NCI-H526 (cell line): ENCODE measurements around the gene EEF2K.
"Not testable (repeated sequence)": the region's sequence is repeated elsewhere in the genome, so short reads cannot be mapped to it uniquely, and the experiment has no call there.

Experiments
- DNase-seq, 2 experiments: peaks; one replicate each; lab custom pipeline; 2025; lab: John Stamatoyannopoulos, UW

EEF2K gene

DNA sequence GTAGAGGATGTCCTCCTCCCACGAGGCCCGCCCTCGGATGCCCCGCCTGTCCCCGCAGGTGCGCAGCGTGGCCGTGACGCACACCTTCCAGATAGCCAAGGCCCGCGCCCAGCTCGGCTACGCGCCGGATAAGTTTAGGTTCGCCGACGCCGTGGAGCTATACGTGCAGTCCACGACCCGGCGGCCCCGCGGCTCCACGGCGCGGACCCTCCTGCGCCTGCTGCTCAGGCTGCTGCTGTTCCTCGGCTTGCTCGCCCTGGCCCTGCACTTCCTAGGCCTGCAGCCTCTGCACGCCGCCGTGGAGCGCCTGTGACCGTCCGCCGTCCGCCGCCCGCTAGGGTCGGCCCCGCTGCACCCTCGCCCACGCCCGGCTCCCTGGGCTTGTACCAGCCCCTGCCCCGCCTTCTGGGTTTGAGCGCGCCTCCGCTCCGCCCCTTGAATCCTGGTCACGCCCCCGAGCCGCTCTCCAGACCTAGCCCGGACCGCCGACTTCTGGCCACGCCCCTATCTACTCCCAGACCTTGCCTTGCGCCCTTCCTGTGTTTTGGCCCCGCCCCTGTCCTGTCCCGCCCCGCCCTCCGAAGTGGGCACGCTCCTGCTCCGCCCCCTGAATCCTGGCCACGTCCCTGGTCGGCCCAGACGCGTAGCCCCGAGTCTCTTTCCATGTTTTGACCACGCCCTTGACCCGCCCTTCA is 15.8 kb upstream of the EEF2K start:
- peak; percentile 95 to 100 for DNase-seq

DNA sequence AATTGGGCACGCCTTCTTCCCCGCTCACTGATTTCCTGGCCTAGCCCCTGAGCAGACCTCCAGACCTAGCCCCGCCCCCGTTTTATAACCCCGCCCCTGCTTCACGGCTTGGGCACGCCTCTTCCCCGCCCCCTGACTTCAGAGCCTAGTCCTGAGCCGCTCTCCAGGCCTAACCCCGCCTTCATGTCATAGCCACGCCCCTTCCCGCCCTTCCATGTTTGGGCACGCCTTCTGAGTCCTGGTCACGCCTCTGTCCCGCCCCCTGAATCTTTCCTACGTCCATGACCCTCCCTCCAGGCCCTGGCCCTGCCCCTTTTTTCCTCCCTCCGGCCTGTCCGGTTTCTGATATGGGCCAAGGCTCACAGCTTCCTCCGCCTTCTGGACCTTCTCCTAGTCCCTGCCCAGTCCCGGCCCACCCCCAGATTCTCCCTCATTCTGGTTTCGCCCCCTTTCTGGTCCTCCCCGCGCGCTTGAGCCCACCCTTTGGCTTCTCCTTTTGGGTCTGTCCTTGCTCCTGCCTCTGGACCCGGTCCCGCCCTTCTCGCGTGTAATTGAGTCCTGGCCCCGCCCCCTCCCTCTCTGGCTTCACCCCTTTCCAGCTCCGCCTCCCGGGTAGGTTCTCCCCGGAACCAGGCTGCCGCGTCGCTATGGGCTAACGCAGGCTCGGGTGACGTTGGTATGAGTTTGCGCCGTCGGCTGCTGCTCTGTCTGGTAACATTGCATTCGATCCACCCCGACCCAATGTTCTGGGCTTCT is 15.1 kb upstream of the EEF2K start:
- peak; percentile 93 to 100 for DNase-seq

DNA sequence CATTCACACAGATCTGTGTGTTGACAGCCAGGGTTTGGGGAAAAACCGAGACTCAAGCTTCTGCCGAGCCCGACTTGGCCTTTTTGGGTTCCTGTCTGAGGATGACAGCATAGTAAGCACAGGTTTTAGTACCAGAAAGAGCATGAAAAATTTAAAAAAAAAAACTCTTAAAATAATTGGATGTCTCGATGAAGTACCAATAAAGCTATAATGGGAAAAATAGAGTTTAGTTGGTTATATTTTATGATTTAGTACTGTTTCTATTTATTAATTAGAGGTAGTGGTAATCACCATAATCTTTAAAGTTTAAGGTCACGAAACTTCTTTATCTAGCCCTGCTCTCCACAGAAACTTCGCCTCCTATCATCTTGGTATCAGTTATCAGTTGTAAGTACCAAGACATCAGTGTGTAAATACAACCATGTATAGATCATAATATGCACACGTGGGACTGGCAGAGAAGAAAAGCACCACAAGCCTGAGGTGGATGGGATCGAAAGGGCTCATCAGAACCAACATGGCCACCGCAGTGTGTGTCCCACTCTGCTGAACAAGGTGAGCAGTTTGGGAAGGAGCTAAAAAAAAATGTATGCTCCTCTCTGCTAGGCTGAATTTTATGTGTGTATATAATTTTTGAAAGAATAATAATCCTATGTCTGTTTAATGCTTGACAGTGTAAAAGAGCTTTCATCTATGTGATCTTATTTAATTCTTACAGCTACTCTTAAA is 14.4 kb upstream of the EEF2K start:
- peak; percentile 38 to 44 for DNase-seq

DNA sequence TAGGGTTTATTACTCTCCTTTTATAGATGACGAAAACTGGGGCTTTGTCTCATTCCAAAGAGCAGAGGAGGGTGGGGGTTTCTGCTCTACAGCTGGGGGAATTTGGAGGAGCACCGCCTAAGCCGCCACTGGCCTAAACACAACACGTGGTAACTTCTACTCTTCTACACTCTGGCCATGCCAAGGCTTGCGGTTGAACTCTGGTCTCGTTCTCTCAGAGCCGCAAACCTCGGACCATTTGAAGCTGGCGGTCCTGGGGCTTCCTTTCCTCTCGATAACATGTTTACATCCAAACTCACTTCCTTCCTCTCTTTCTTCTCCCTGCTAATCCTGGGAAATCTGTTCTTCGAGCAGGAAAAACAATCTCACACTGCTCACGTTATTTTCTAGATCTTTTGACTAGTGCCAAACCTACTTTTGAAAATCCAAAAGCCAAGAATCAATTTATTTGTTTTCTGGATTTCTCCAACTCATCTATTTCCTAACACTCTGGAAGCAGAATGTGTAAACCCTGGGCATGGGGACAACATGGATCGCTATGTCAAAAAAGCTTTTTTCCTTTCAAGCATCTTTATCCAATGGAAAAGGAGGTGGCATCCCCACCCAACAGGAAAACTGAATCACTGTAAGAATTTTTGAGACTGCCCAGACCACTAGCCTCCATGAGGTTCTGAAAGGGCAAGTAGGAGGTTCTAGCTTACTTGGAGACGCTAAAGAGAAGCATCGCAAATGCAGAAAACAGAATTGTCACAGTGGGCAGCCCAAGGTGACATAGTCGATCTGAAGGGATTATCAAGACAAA is 13.6 kb upstream of the EEF2K start:
- DNase-seq, result peak; percentile 57 to 73

DNA sequence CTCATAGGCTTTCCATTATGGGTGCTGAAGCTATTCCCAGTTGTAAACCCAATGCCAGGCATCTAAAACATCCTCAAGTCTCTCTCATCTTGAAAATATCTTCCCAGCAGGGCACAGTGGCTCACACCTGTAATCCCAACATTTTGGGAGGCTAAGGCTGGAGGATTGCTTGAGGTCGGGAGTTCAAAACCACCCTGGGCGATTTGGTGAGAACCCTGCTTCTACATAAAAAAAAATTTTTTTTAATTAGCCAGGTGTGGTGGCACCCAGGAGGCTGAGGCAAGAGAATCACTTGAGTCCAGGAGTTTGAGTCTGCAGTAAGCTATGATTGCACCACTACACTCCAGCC is 13.0 kb upstream of the EEF2K start:
- DNase-seq, result no peak

DNA sequence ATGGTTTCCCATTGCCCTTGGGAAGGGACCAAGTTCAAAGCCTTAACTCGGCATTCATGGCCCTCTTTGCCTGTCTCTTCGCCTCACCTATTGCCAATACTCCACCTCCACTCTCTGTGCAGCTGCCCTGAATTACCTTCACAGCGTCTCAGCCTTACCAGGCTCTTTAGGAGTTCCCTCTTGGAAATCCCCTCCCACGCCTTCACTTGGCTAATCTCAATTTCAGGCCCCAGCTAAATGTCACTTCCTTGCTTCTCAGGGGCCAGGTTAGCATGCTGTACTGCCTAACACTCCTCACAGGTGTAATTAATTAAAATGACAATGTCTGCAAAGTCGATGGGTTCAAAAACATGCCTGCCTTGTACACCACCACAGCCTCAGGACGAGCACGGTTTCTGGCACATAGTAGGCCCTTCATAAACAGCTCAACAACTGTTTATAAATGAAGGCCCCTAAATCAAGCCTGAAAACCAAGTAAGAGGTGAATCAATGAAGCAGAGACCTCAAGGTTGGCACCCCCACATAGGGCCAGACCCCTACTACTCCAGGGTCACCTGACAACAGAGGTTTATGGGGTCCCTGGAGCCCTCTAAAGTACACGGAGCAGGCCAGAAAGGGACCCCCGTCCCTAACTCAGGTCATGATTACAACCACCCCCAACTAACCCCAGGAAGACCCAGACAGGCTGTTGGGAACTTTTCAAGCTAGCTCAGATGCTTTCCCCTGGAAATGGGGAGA is 11.2 kb upstream of the EEF2K start:
- no peak for DNase-seq

DNA sequence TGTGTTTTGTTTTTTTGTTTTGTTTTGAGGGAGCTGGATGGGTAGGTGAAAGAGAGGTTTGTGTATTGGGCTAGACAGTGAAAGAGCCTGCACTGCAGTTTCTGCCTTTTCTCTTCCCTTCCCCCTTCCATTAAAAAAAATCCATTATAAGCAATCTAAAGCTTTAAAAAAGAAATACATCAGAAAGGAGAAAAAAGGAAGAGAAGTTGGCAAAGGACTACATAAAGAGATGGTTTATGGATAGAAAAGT is 10.7 kb upstream of the EEF2K start:
- DNase-seq, result no peak

DNA sequence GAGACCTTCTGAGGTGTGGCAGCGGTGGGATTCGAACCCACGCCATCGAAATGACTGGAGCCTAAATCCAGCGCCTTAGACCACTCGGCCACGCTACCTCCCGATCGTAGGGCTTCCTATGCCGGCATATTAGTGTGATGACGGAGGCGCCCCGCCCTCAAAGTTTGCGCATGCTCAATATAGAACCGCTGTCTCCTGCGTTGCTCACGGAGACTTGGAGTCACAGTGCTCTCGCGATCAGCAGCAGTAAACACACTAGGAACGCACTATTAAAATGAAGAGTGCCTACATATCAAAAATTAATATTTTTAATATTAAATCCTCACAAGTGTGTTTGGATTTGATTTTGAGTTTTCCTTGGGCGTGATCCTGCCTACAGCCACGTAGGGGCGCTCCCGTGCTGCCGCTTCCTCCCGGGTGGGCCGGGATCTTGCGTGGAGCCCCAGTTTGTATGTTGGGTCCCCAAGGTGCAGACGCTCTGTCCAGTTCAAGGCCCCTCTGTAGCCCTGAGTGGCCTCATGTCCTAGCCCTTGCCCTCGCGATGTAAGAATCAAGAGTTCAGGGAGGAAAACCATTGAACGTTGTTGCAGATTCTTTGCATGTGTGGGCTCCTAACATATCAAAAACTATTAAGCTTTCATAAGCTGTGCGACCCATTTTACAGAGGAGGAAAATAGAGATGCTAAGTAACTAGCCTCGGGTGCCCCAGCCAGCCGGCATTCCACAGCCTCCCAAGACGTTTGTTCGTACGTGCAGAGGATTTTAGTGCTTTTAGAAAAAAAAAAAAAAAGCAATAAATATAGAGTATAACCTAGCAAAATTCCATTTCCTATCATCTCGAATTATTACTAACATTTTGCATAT is 10.2 kb upstream of the EEF2K start:
- DNase-seq, result peak; percentile 81 to 90

DNA sequence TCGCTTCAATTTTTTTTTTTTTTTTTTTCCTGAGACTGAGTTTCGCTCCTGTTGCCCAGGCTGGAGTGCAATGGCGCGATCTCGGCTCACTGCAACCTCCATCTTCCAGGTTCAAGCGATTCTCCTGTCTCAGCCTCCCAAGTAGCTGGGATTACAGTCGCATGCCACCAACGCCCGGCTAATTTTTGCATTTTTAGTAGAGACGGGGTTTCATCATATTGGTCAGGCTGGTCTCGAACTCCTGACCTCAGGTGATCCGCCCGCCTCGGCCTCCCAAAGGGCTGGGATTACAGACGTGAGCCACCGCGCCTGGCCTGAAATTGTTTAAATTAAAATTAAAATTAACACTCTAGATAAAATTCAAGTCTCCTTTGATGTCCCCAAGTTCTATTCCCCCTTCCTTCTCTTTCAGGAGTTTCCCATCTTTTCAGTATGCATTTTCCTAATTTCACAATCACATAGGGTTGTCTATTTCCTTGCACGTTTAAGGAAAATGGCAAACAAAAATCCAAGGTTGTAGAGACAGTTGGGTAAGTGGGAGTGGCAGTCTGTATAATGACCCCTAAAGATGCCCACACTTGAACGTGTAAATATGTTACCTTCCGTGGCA is 9.4 kb upstream of the EEF2K start:
- not testable (repeated sequence) for DNase-seq

DNA sequence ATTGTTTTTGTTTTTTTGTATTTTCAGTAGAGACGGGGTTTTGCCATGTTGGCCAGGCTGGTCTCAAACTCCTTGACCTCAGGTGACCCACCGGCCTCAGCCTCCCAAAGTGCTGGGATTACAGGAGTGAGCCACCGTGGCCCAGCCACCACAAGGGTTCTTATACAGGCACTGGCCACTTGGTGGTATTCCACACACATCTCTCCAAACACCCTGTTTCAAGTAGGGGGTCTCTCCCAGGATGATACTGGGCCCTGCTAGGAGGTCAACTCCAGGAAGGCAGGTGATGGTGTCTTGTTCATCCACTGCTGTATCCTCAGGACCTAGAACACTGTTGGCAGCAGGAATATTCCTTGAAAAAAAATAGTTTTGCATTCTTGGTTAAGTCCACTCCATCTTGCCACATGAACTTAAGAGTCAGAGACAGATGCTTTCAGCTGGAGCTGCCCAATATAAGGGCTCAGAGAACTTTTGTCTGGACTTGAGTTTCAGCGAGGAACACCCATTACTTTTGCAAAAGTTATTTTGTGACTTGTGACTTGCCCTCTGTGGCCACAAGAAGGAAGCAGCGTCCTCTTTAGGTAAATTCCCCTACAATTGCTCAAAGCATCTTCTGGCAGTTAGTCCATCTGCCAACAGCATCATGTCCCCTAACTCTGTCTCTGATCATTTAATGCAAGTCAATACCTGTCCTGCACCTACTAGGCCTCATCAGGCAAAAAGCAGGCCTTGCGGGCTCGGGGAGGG is 7.4 kb upstream of the EEF2K start:
- DNase-seq, result peak; percentile 26 to 37

DNA sequence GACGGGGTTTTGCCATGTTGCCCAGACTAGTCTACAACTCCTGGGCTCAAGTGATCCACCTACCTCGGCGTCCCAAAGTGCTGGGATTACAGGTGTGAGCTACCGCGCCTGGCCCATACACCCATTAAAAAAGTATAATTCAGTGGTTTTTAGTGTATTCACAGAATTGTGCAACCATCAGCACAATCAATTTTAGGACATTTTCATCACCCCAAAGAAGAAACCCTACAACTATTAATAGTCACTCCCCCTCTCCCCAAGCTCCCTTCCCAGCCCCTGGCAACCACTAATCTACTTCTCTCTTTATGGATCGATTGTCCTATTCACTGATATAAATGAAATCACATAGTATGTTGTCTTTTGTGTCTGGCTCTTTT is 3.8 kb upstream of the EEF2K start:
- no peak for DNase-seq

DNA sequence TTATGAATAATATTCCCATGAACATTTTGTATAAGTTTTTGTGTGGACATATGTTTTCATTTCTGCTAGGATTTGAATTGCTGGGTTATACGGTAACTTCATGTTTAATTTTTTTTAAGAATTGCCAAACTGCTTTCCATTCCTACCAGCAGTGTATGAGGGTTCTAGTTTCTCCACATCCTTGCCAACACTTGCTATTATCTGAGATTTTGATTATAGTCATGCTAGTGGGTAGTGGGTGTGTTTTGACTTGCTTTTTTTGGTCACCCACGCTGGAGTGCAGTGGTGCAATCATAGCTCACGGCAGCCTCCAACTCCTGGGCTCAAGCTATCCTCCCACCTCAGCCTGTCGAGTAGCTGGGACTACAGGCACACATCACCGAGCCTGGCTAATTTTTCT is 3.0 kb upstream of the EEF2K start:
- no peak for DNase-seq

DNA sequence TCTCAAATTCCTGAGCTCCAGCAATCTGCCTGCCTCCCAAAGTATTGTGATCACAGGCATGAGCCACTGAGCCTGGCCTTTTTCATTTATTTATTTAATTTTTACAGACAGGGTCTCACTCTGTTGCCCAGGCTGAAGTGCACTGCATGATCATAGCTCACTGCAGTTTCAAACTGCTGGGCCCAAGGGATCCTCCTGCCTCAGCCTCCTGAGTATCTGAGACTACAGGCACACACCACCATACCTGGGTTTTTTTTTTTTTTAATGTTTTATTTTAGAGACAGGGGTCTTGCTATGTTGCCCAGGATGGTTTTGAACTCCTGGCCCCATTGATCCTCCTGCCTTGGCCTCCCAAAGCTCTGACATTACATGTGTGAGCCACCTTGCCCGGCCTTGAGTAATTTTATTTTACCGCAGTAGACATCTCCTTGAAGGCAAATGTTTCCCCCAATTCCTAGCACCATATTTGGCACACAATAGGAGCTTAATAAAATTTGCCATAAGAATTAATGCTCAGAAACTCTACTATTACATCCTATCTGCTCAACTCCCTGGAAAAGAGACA is 1.9 kb upstream of the EEF2K start:
- DNase-seq, result no peak

DNA sequence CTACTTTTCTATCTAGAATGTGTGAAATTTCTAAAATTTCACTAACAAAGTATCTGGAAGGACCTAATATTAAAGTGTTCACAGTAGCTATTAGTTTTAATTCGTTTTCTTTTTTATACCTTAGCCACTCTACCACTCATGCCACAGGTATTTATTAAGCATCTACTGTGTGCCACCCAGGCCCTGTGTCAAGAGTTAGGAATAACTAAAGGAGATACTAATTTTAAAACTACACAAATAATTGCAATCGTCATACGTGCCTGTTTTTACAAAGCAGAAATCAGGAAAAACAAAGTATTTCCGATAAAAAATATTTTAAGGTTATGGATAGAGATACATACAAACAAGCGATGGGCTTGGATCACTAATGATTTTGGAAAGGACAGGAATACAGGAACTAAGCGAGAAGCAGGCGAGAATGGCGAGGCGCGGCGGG is 483 bp upstream of the EEF2K start:
- DNase-seq, result no peak

DNA sequence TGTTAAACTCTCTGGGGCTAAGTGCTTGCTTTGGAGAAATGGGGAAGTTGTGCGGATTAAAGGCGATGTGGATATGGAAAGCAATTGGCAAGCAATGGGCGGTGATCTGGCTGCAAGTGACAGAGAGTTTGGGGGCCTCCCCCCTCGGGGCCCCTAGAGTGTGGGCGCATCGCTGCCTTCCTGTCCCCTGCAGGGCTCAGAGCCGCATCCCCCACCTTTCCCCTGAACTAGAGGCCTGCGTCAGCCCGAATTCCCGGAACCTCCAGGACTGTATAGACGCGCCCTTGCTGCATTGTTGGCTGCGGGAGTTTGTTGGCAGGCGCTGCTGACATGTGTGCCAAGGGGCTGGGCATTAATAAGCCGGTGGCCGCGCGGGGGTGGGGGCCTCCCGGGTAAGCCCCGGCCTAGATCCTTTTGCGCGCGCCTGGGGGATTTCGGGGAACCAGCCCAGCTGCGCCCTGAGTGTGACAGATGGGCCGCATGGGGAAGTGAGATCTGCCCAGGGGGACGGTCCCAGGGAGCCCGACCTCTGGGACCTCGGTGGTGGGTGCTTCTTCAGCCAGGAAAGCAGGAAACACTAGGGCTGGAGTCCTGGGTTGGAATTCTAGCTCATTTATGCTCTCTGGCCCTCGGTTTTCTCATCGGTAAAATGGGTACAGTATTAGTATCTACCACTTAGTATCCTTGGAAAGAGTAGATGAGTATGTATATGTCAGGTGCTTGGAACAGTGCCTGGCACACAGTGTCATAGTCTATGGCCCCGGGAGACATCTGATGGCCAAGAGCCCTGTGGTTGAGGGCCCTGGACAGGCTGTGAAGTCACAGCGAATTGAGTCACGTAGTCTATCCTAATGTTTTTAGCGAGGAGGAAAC is 1.0 kb downstream of the EEF2K start:
- DNase-seq, result peak in 1 of 2 experiments; percentile 64

DNA sequence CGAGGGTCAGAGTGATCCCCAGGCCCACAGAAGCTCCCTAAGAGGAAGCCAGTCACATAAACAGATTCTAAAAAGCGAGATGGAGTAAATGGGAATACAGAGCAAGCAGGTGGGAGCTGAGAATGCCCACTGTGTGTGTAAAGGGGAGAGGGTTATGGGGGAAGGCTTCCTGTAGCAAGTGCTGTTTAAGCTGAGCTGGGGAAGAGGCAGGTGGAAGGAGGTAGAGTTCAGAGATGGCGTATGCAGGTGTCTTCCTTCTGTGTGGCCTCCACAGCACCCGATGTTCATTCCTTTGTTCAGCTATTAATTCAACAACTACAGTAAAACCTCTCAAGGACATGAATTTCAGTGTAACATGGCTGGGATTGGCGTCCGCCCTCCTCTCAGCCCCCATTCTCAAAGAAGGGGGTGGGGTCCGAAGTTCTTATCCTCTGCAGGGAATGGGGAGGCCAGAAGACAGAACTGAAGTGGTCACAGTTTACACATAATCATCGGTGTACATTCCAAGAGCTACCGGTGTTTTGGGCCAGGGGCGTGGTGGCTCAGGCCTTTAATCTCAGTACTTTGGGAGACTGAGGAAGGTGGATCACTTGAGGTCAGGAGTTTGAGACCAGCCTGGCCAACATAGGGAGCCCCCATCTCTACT is 1.8 kb downstream of the EEF2K start:
- no peak for DNase-seq

DNA sequence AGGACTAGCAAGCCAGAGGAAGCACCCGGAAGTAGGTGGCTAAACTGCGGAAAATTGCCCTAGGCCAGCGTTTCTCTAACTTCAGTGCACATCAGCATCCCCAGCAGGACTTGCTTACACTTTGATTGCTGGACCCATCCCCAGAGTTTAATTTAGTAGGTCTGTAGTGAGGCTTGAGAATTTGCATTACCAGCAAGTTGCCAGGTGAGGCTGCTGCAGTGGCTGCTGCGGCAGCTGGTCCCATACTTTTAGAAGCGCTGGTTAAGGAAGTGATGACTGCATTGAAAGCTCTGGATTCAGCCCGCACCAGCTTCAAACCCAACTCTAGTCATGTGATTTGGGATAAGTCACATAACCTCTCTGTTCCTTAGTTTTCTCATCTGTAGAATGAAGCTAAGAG is 4.2 kb downstream of the EEF2K start:
- no peak for DNase-seq

DNA sequence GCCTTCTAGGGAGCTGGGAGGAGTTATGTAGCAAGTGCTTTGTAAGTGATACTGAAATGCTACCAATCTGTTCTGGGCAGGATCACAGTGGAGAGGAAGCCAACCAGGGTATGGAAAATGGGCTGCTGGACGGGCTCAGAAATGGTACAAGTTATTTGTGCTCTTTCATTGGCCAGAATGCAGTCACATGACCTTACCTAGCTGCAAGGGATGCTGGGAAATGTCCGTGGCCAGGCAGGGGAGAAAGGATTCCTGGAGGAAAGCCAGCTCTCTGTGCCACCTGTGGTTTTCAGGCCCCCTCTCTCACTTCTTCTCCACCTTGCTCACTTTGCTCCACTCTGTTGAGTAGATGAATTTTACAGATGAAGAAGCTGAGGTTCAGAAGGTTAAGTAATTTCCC is 4.8 kb downstream of the EEF2K start:
- no peak for DNase-seq
